HG03196 (cell line): Measurements from ENCODE around the gene PPIL4.
"Not testable (repeated sequence)": the region's sequence is repeated elsewhere in the genome, so short reads cannot be mapped to it uniquely, and the experiment has no call there.

Experiments
- ATAC-seq: cut with Tn5 transposase; IDR thresholded peaks from one replicate; pipeline ENCODE4 v1.9.1; 2021; ENCODE audit not compliant: unreplicated experiment

Gene PPIL4

GRCh38 chr6:149534742-149535141 is 11.1 kb downstream of the PPIL4 start:
- no peak for ATAC-seq

- no peak for ATAC-seq
These were observed 16.2 kb downstream of the PPIL4 start for GRCh38 chr6:149529650-149530049.

- ATAC-seq, result no peak
These were observed 30.3 kb downstream of the PPIL4 start for GRCh38 chr6:149515494-149515893.

- ATAC-seq, result no peak
These were observed 31.9 kb downstream of the PPIL4 start for GRCh38 chr6:149513915-149514314.

GRCh38 chr6:149510793-149511512 is 34.9 kb downstream of the PPIL4 start:
- ATAC-seq, result no peak

GRCh38 chr6:149508485-149508884 is 37.4 kb downstream of the PPIL4 start:
- no peak for ATAC-seq

GRCh38 chr6:149503872-149504271 is 42.0 kb downstream of the PPIL4 start:
- ATAC-seq, result no peak

GRCh38 chr6:149503276-149503675 is 42.6 kb downstream of the PPIL4 start:
- no peak for ATAC-seq

GRCh38 chr6:149501768-149502167 is 44.1 kb downstream of the PPIL4 start:
- ATAC-seq, result no peak

- ATAC-seq, result no peak
These were observed 44.6 kb downstream of the PPIL4 start for GRCh38 chr6:149501201-149501600.

GRCh38 chr6:149500096-149500495 is 45.7 kb downstream of the PPIL4 start:
- no peak for ATAC-seq

- ATAC-seq, result no peak
These were observed 46.8 kb downstream of the PPIL4 start for GRCh38 chr6:149499066-149499465.

- ATAC-seq, result no peak
These were observed 48.5 kb downstream of the PPIL4 start for GRCh38 chr6:149497365-149497764.

GRCh38 chr6:149496597-149496996 is 49.2 kb downstream of the PPIL4 start:
- ATAC-seq, result peak; percentile 46

GRCh38 chr6:149495349-149496016 is 50.4 kb downstream of the PPIL4 start:
- not testable (repeated sequence) for ATAC-seq

GRCh38 chr6:149494810-149495209 is 51.0 kb downstream of the PPIL4 start:
- peak; percentile 82 for ATAC-seq

GRCh38 chr6:149493761-149494320 is 52.0 kb downstream of the PPIL4 start:
- ATAC-seq, result no peak

GRCh38 chr6:149492798-149493343 is 53.0 kb downstream of the PPIL4 start:
- ATAC-seq, result no peak

- no peak for ATAC-seq
These were observed 55.9 kb downstream of the PPIL4 start for GRCh38 chr6:149489967-149490366.

GRCh38 chr6:149488815-149489214 is 57.0 kb downstream of the PPIL4 start:
- no peak for ATAC-seq

- ATAC-seq, result no peak
These were observed 58.5 kb downstream of the PPIL4 start for GRCh38 chr6:149487316-149487715.
